ENCODE measurements around the gene TBRG1.
"Not testable (repeated sequence)": the region's sequence is repeated elsewhere in the genome, so short reads cannot be mapped to it uniquely, and the experiment has no call there.

TBRG1 gene

DNA sequence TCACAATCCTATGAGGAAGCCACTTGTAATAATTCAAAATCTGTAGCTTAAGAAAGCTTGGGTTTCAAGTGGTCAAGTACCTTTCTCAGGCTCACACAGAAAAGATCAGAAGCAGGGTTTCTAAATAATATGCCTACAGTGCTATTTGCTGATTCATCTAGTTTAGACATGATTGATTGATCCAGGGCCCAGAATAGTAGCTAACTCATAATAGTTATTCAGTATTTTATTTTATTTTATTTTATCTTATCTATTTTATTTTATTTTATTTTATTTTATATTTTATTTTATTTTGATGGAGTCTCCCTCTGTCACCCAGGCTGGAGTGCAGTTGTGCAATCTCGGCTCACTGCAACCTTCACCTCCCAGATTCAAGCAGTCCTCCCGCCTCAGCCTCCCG lies 27.4 kb upstream of the TBRG1 start:
- in situ Hi-C loops (cut with HindIII; ENCODE audit: low pct_ligation_motif_present, low sequenced_read_pairs), result loop anchor here (25.0 kb wide), 1 partner anchor 183 kb away; the partner anchor contains the start of gene OR8B4
- no peak for DNase-seq
- Histone ChIP-seq H3K4me3 (ENCODE audit: low read depth, low read length) (no peak overlapping the region), H3K27me3 (replicated peaks) (peaks cover 2% of the 10 kb centered on the region), H3K27ac (no peak overlapping the region), H3K36me3 (replicated peaks) (no peaks in the 10 kb centered on the region)
- TF ChIP-seq, protein P1, sequence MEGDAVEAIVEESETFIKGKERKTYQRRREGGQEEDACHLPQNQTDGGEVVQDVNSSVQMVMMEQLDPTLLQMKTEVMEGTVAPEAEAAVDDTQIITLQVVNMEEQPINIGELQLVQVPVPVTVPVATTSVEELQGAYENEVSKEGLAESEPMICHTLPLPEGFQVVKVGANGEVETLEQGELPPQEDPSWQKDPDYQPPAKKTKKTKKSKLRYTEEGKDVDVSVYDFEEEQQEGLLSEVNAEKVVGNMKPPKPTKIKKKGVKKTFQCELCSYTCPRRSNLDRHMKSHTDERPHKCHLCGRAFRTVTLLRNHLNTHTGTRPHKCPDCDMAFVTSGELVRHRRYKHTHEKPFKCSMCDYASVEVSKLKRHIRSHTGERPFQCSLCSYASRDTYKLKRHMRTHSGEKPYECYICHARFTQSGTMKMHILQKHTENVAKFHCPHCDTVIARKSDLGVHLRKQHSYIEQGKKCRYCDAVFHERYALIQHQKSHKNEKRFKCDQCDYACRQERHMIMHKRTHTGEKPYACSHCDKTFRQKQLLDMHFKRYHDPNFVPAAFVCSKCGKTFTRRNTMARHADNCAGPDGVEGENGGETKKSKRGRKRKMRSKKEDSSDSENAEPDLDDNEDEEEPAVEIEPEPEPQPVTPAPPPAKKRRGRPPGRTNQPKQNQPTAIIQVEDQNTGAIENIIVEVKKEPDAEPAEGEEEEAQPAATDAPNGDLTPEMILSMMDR (IDR thresholded peaks at IDR 0.05; ENCODE audit: low read depth, low read length, missing control alignments), result no peak

DNA sequence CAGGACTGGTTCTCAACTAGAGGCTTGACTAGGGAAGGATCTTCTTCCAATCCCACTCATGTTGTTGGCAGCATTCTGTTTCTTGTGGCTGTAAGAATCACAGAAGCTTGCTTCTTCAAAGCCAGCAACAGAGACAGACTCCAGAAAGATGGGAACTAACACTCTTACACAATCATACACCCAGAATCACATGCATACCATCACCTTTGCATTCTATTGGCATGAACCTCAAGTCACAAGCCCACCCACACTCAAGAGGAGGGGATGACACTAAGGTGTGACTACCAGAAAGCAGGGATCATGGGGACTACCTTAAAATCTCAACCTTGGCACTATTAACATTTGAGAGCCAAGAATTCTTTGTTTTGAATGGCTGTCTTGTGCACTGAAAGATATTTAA lies 25.0 kb upstream of the TBRG1 start:
- peaks cover 2% of the 10 kb centered on the region for H3K27me3 ChIP-seq (replicated peaks)
- H3K36me3 ChIP-seq (replicated peaks), result no peaks in the 10 kb centered on the region
- no peak for DNase-seq
- H3K27ac ChIP-seq, result no peak overlapping the region
- TF ChIP-seq, protein P1 (IDR thresholded peaks at IDR 0.05; ENCODE audit: low read depth, low read length, missing control alignments), result no peak
- H3K4me3 ChIP-seq (ENCODE audit: low read depth, low read length), result no peak overlapping the region
- in situ Hi-C loops (cut with HindIII; ENCODE audit: low pct_ligation_motif_present, low sequenced_read_pairs), result loop anchor here (25.0 kb wide), 1 partner anchor 185 kb away; the partner anchor contains the start of gene OR8B4

DNA sequence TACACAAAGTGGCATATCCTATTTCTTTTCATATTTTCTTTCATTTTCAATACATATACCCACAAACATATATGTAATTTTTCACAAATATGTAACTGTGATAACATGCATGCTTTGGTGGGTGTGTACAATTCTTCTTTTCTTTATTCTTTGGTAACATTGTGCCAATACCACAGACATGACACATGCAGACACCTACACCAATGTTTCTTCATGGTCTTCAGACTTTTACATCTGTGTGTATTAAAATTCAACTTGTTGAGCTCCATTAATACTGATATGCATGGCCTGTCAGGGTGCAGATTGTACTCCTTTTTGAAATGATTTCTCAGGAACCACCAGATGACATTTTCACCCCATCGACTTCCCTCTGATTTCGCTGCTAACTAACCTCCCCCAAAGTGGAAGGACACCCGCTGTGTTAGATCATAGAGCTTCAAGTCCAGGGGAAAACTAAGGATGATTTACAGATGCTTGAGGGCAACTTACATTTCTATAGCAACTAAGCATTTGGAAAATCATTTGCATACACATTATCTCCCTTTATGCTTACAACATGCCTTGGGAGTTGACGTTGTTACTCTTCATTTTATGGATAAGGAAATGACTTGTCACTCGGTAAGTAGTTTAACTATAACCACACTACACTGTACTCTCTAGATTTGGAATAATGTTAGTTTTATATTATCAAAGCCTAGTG lies 21.9 kb upstream of the TBRG1 start:
- H3K27ac ChIP-seq, result no peak overlapping the region
- no peak overlapping the region for H3K4me3 ChIP-seq (ENCODE audit: low read depth, low read length)
- TF ChIP-seq, protein P1 (IDR thresholded peaks at IDR 0.05; ENCODE audit: low read depth, low read length, missing control alignments), result no peak
- in situ Hi-C loops (cut with HindIII; ENCODE audit: low pct_ligation_motif_present, low sequenced_read_pairs), result no loop called here
- H3K27me3 ChIP-seq (replicated peaks), result peaks cover 2% of the 10 kb centered on the region
- no peaks in the 10 kb centered on the region for H3K36me3 ChIP-seq (replicated peaks)
- no peak for DNase-seq

DNA sequence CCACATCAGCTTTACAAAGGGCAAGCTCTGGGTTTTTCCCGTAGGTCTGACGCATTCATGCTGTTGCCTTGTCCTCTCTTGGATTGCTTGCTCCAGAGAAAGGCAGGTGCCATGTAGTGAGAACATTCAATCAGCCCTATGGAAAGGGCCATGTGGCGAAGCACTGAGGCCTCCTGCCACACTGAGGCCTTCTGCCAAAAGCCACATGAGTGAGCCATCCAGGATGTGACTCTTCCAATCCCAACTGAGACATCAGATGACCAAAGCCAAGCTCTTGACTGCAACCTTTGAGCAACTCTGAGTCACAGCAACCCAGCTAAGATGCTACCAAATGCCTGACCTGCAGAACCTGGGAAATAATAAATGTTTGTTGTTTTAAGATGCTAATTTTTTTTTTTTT lies 20.5 kb upstream of the TBRG1 start:
- TF ChIP-seq, protein P1 (IDR thresholded peaks at IDR 0.05; ENCODE audit: low read depth, low read length, missing control alignments), result no peak
- in situ Hi-C loops (cut with HindIII; ENCODE audit: low pct_ligation_motif_present, low sequenced_read_pairs), result no loop called here
- DNase-seq, result peak; percentile 33

DNA sequence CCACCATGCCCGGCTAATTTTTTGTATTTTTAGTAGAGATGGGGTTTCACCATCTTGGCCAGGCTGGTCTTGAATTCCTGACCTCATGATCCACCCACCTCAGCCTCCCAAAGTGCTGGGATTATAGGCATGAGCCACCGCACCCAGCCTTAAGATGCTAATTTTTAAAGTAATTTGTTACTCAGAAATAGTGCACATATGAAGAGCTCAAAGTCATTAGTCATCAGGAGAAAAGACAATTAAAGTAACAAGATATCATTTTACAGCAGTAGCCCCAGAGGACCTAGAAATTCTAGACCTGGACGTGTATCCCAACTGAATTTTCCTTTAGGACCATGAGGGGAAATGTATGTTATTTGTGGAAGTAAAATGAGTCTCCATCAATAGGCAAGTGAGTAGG lies 19.9 kb upstream of the TBRG1 start:
- H3K27ac ChIP-seq; in situ Hi-C loops (cut with HindIII; ENCODE audit: low pct_ligation_motif_present, low sequenced_read_pairs); H3K36me3 ChIP-seq (replicated peaks); DNase-seq; H3K4me3 ChIP-seq (ENCODE audit: low read depth, low read length); H3K27me3 ChIP-seq (replicated peaks): not testable (repeated sequence)

More for the DNA sequence above, 20.5 kb upstream of the TBRG1 start:
- no peak overlapping the region for H3K27ac ChIP-seq
- no peak overlapping the region for H3K4me3 ChIP-seq (ENCODE audit: low read depth, low read length)
- no peaks in the 10 kb centered on the region for H3K36me3 ChIP-seq (replicated peaks)
- peaks cover under 1% of the 10 kb centered on the region for H3K27me3 ChIP-seq (replicated peaks)

DNA sequence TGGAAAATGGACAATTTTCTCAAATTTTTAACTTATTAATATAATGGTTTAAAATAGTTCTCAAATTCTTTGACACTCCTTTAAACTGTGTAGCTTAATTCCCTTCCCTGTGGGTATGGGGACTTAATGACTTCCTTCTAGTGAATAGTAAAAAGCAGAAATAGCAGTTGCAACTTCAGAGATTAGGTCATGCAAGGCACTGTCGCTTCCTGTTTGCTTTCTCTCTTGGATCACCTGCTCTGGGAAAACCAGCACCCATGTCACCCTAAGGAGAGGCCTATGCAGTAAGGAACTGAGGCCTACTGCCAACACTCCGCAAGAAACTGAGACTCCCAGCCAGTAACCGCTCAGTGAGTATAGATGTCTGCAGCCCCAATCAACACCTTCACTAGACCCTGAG lies 16.9 kb upstream of the TBRG1 start:
- Histone ChIP-seq H3K27me3 (replicated peaks) (no peaks in the 10 kb centered on the region), H3K4me3 (ENCODE audit: low read depth, low read length) (no peak overlapping the region), H3K27ac (no peak overlapping the region), H3K36me3 (replicated peaks) (no peaks in the 10 kb centered on the region)
- in situ Hi-C loops (cut with HindIII; ENCODE audit: low pct_ligation_motif_present, low sequenced_read_pairs), result no loop called here
- no peak for DNase-seq
- TF ChIP-seq, protein P1 (IDR thresholded peaks at IDR 0.05; ENCODE audit: low read depth, low read length, missing control alignments), result no peak

Measured in brain microvascular endothelial cell (primary cell).